DND-41 (cell line): ENCODE measurements around the gene ZBP1.

Experiments
- ATAC-seq: fragments of 200-7000 bp; cut with Tn5 transposase; 3 replicates; pipeline ENCODE4 v1.9.1; 2021; ENCODE audit warnings: low read depth; ENCODE audit not compliant: insufficient read depth
- DNase-seq: peaks from one replicate; pipeline ENCODE4 v3.0.0-alpha.2; 2020
- H2AFZ ChIP-seq: 2 replicates; pipeline ENCODE4 v1.6.0; 2012; ENCODE audit warnings: low read depth, low read length
- H3K27ac ChIP-seq: 2 replicates; pipeline ENCODE4 v1.5.1; 2012; ENCODE audit warnings: low read length, inconsistent platforms
- H3K27me3 ChIP-seq: fragments of 200-600 bp; sonication (generic); 2 replicates; pipeline ENCODE4 v1.6.0; 2012; ENCODE audit warnings: low read length, mild to moderate bottlenecking, inconsistent platforms; ENCODE audit not compliant: insufficient read depth, poor library complexity
- H3K36me3 ChIP-seq: 2 replicates; pipeline ENCODE4 v1.5.1; 2012; ENCODE audit warnings: low read length, inconsistent platforms; ENCODE audit not compliant: insufficient read depth
- H3K4me1 ChIP-seq: 2 replicates; pipeline ENCODE4 v1.5.1; 2012; ENCODE audit warnings: mild to moderate bottlenecking, low read length; ENCODE audit not compliant: insufficient read depth
- H3K4me2 ChIP-seq: 2 replicates; pipeline ENCODE4 v1.6.0; 2012; ENCODE audit warnings: mild to moderate bottlenecking, moderate library complexity, low read length, inconsistent platforms; ENCODE audit not compliant: insufficient read depth
- H3K4me3 ChIP-seq, 2 experiments: fragments of 200-600 bp in 1 of 2; shearing (Covaris generic) in 1 of 2; 2 replicates each; pipeline ENCODE4 v1.5.1; 2012 to 2016; ENCODE audit warnings: inconsistent platforms in 2 of 2, low read length in 2 of 2, mild to moderate bottlenecking in 2 of 2, low read depth in 1 of 2, moderate library complexity in 1 of 2
- H3K79me2 ChIP-seq: 2 replicates; pipeline ENCODE4 v1.6.0; 2012; ENCODE audit warnings: low read length, inconsistent platforms; ENCODE audit not compliant: insufficient read depth
- H3K9ac ChIP-seq: 2 replicates; pipeline ENCODE4 v1.6.0; 2012; ENCODE audit warnings: low read depth, mild to moderate bottlenecking, inconsistent platforms, low read length, moderate library complexity
- H3K9me3 ChIP-seq: 2 replicates; pipeline ENCODE4 v1.5.1; 2012; ENCODE audit warnings: low read length, moderate library complexity, mild to moderate bottlenecking, inconsistent platforms; ENCODE audit not compliant: insufficient read depth, severe bottlenecking
- H4K20me1 ChIP-seq: 2 replicates; pipeline ENCODE4 v1.6.0; 2012; ENCODE audit warnings: low read length; ENCODE audit not compliant: insufficient read depth
- CTCF ChIP-seq: IDR thresholded peaks from 2 replicates; pipeline ENCODE4 v1.5.1; 2012; ENCODE audit warnings: borderline replicate concordance, low read length, moderate library complexity, mild to moderate bottlenecking; ENCODE audit not compliant: poor library complexity, severe bottlenecking; ENCODE audit errors: extremely low read depth
- EZH2 ChIP-seq: IDR thresholded peaks from 3 replicates; pipeline ENCODE4 v1.6.1; 2012; ENCODE audit warnings: borderline replicate concordance, low read depth, mild to moderate bottlenecking, moderate library complexity, low read length, inconsistent platforms; ENCODE audit not compliant: severe bottlenecking

ZBP1 gene

GRCh38 chr20:57581202-57582028, 38.8 kb downstream of the ZBP1 start:
- no peaks in the 10 kb centered on the region for H3K9me3 ChIP-seq
- H3K4me1 ChIP-seq: no peaks in the 10 kb centered on the region
- peaks cover 20% of the 10 kb centered on the region; the same call in 1 of the 2 replicates for H4K20me1 ChIP-seq
- no peak overlapping the region for H3K9ac ChIP-seq
- H2AFZ ChIP-seq: no peak overlapping the region
- H3K4me2 ChIP-seq: no peak overlapping the region
- H3K36me3 ChIP-seq: no peaks in the 10 kb centered on the region
- no peak overlapping the region for H3K27ac ChIP-seq
- no peak overlapping the region for H3K4me3 ChIP-seq
- TF ChIP-seq EZH2 (no peak), CTCF (no peak)
- ATAC-seq (no peak), DNase-seq (no peak)
- no peaks in the 10 kb centered on the region for H3K79me2 ChIP-seq
- H3K27me3 ChIP-seq: peaks cover 22% of the 10 kb centered on the region

- no peaks in the 10 kb centered on the region for H3K4me1 ChIP-seq
- peaks cover 20% of the 10 kb centered on the region for H4K20me1 ChIP-seq
- H3K79me2 ChIP-seq: no peaks in the 10 kb centered on the region
- H2AFZ ChIP-seq: no peak overlapping the region
- ATAC-seq (no peak), DNase-seq (no peak)
- no peak overlapping the region for H3K4me2 ChIP-seq
- H3K27ac ChIP-seq: no peak overlapping the region
- TF ChIP-seq CTCF: no peak
- no peak for TF ChIP-seq EZH2
- H3K4me3 ChIP-seq: no peak overlapping the region
- peaks cover 26% of the 10 kb centered on the region for H3K27me3 ChIP-seq
- no peak overlapping the region for H3K9ac ChIP-seq
- H3K36me3 ChIP-seq: no peaks in the 10 kb centered on the region
- H3K9me3 ChIP-seq: no peaks in the 10 kb centered on the region
These were observed 39.6 kb downstream of the ZBP1 start for GRCh38 chr20:57580478-57581201.

- no peaks in the 10 kb centered on the region for H3K9me3 ChIP-seq
- no peaks in the 10 kb centered on the region for H3K79me2 ChIP-seq
- no peak overlapping the region for H3K4me2 ChIP-seq
- no peak overlapping the region for H3K4me3 ChIP-seq
- no peak overlapping the region for H3K27ac ChIP-seq
- TF ChIP-seq CTCF (no peak), EZH2 (no peak)
- peaks cover 23% of the 10 kb centered on the region for H3K27me3 ChIP-seq
- no peak overlapping the region for H3K9ac ChIP-seq
- no peaks in the 10 kb centered on the region for H3K4me1 ChIP-seq
- no peak overlapping the region for H2AFZ ChIP-seq
- ATAC-seq (no peak), DNase-seq (no peak)
- peaks cover 20% of the 10 kb centered on the region for H4K20me1 ChIP-seq
- no peaks in the 10 kb centered on the region for H3K36me3 ChIP-seq
These were observed 40.3 kb downstream of the ZBP1 start for GRCh38 chr20:57579898-57580447.
